Heart left ventricle (tissue), 13 donors: ENCODE results near the gene IL22.

Source experiments
- CTCF ChIP-seq, 12 donors: fragments of 200-600 bp; sonication (generic) in 4 of 12; IDR thresholded peaks; one replicate each; pipeline versions ENCODE4 v1.5.0 to v1.8.0; 2018 to 2022; ENCODE audit warnings: antibody characterized with exemption in 12 of 12, mild to moderate bottlenecking in 5 of 12
- POLR2A ChIP-seq, 2 donors: fragments of 450-650 bp; IDR thresholded peaks; one replicate each; pipeline ENCODE4 v1.6.1; 2017; ENCODE audit warnings: antibody characterized with exemption in 2 of 2, mild to moderate bottlenecking in 2 of 2, moderate library complexity in 2 of 2
- donor health status: ischemic (EF 13 %, LVEDD 7.1; RV severe dilation, severe dysfunction).
- donor health status: DM: no; HTN: yes; CAD: no.
- donor health status: DM: no; HTN: no; CAD: no.
- donor health status: ischemic (EF 25% LVEDD 6.9; RV normal size, moderate dysfunction).
- donor health status: ischemic (EF 25% LVEDD 5.7; RV mildly dilated, moderate dysfunction).
- donor health status: ischemic (EF 35%, LVEDD 5.7; RV mildly dilated, moderate dysfunction).
- donor health status: nonischemic (EF 11% LVEDD 7.7; RV severe dilation, severe dysfunction).
- donor health status: DM: yes; HTN: yes; CAD: no.
- donor health status: PGD.
- donor health status: ischemic (EF 29% LVEDD 5.4; RV normal size, mild dysfunction).
- donor health status: nonischemic (EF 23%, LVEDD 6.1; RV moderate dilation, normal function).

GRCh38 chr12:68253504-68253903 is at the start of gene IL22:
- TF ChIP-seq POLR2A (IDR thresholded peaks at IDR 0.05) (no peak), CTCF (IDR thresholded peaks at IDR 0.05) (no peak)
